Thyroid gland (tissue), 4 donors: Measurements from ENCODE around the gene MAPRE2.

Experiments used
- POLR2A ChIP-seq, 2 donors: fragments of 450-650 bp; IDR thresholded peaks; one replicate each; pipeline ENCODE4 v1.6.1; 2017; ENCODE audit warnings: antibody characterized with exemption in 2 of 2, mild to moderate bottlenecking in 2 of 2, moderate library complexity in 1 of 2
- TF ChIP-seq, protein P1 (sequence below), 6 experiments: fragments of 200-600 bp in 3 of 6; fragments of 450-650 bp in 3 of 6; sonication (generic) in 3 of 6; IDR thresholded peaks; one replicate each; pipeline ENCODE4 v1.5.1; 2016 to 2019; ENCODE audit warnings: antibody characterized with exemption in 6 of 6, mild to moderate bottlenecking in 2 of 6, inconsistent platforms in 1 of 6, moderate library complexity in 1 of 6

DNA sequence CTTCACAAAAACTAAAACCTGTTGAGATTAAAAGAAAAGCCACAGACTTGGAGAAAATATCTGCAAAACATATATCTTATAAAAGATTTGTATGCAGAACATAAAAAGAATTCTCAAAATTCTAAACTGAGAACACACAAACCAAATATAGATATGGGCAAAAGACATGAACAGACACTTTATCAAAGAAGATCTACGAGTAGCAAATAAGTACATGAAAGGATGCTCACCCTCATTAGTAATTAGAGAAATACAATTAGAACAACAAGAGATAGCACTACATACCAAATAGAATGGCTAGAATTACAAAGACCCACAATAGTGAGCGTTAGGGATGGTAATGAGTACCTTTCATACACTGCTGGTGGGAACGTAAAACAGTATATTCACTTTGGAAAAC is 135.7 kb downstream of the MAPRE2 start:
- TF ChIP-seq, protein P1, sequence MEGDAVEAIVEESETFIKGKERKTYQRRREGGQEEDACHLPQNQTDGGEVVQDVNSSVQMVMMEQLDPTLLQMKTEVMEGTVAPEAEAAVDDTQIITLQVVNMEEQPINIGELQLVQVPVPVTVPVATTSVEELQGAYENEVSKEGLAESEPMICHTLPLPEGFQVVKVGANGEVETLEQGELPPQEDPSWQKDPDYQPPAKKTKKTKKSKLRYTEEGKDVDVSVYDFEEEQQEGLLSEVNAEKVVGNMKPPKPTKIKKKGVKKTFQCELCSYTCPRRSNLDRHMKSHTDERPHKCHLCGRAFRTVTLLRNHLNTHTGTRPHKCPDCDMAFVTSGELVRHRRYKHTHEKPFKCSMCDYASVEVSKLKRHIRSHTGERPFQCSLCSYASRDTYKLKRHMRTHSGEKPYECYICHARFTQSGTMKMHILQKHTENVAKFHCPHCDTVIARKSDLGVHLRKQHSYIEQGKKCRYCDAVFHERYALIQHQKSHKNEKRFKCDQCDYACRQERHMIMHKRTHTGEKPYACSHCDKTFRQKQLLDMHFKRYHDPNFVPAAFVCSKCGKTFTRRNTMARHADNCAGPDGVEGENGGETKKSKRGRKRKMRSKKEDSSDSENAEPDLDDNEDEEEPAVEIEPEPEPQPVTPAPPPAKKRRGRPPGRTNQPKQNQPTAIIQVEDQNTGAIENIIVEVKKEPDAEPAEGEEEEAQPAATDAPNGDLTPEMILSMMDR (IDR thresholded peaks at IDR 0.05) = no peak
- TF ChIP-seq POLR2A (IDR thresholded peaks at IDR 0.05) = no peak
